Measurements from ENCODE around the gene AUTS2.

DNA sequence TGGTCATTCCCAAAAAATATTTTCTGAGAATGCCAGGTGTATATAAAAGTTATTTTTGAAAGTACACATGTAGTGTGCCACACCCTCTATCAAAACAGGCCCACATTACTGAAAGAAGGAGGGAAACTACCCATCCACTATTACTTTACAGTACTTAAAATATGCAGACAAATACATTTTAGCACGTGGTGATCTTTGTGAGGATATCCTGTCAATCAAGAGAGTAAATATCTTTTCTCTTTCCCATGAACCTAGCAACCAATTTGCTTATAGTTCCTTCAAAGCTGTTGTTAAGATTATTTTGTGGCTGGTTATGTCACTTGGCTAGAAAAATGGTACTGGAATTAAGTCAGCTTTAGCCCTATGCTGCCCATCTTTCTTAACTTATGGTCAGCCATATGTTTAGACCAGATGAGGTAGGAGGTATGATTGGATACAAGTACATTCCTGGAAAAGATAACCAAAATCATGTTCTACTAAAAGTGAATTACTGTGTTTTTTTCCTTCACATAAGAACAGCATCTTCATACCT lies 70.1 kb downstream of the AUTS2 start:
- TF ChIP-seq, protein P1, sequence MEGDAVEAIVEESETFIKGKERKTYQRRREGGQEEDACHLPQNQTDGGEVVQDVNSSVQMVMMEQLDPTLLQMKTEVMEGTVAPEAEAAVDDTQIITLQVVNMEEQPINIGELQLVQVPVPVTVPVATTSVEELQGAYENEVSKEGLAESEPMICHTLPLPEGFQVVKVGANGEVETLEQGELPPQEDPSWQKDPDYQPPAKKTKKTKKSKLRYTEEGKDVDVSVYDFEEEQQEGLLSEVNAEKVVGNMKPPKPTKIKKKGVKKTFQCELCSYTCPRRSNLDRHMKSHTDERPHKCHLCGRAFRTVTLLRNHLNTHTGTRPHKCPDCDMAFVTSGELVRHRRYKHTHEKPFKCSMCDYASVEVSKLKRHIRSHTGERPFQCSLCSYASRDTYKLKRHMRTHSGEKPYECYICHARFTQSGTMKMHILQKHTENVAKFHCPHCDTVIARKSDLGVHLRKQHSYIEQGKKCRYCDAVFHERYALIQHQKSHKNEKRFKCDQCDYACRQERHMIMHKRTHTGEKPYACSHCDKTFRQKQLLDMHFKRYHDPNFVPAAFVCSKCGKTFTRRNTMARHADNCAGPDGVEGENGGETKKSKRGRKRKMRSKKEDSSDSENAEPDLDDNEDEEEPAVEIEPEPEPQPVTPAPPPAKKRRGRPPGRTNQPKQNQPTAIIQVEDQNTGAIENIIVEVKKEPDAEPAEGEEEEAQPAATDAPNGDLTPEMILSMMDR (conservative IDR thresholded peaks at IDR 0.05 in 1 of 2, IDR thresholded peaks at IDR 0.05 in 1 of 2; ENCODE audit: low read depth in 1 of 2, low read length in 2 of 2), result no peak
- no peak for TF ChIP-seq EZH2 (IDR thresholded peaks at IDR 0.05; ENCODE audit: low read length, missing control alignments)
